Measurements from ENCODE around the gene MT1B.

The MT1B gene

DNA sequence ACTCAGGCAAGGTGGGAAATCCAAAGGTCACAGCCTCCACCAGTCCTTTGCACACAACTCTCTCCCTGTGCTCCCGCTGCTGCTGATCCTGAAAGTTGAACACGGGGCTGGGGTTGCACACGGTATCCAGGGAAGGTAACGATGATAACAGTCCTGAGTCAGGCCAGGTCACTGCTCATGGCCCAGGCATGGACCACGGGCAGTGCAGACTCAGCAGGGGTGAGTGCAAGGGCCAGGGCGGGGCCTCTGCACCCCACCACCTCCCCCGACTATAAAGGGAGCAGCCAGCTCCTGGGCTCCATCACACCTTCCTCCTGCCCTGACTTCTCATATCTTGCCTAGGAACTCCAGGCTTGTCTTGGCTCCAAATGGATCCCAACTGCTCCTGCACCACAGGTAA is at the start of gene MT1B:
Gene MT1B, plus strand, starts transcription at position 301 of the 400 bp plus-strand sequence. Its CDS starts 68 bp downstream, at position 369.
- no peak for DNase-seq (ENCODE audit: low read depth)

DNA sequence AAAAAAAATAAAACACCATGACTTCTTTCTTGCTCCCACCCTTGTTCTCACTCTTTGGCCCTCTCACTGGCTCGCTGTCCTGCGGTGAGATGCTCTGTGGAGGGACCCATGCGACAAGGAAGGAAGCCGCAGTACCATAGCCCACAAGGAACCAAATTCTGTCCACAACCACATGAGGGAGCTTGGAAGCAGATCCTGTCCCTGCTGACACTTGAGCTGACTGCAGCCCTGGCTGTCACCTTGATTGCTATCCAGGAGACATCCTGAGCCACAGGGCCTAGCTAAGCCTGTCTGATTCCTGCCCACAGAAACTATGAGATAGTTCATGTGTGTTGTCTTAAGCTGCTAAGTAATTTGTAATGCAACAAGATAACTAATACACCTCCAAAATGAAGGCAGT is 48.1 kb upstream of the MT1B start:
- no peak for DNase-seq (ENCODE audit: low read depth)

DNA sequence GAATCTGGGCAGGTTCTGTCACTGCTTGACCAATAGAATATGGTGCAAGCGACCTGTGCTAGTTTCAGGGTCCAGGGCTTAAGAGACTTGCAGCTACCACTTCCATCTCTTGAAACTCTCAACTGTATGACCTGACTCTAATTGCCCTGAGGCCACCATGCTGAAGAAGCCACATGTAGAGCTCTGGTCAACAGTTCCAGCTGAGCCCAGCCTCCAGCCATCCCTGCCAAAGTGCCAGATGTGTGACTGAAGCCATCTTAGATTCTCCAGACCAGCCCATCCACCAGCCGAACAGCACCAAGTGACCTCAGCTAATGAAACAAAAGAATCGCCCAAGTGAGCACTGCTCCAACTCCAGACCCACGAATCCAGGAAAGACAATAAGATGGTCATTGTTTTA is 46.7 kb upstream of the MT1B start:
- no peak for DNase-seq (ENCODE audit: low read depth)

DNA sequence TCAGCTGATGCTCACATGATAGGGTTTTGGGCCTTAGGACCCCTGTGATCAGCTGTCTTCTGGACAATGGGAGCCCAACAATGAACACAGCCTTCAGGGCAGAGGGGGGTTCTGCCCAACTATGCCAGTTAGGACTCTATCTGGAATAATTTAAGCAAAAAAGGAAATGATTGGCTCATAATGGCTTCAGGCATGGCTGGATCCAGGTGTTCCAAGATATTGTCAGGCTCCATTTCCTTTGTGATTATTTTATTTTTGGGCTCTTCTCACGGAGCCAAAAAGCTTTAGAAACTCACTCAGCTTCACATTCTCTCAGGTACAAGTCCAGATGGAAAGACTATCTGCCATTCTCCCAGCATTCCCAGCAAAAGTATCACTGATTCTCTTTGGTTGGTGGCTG is 46.2 kb upstream of the MT1B start:
- no peak for DNase-seq (ENCODE audit: low read depth)

DNA sequence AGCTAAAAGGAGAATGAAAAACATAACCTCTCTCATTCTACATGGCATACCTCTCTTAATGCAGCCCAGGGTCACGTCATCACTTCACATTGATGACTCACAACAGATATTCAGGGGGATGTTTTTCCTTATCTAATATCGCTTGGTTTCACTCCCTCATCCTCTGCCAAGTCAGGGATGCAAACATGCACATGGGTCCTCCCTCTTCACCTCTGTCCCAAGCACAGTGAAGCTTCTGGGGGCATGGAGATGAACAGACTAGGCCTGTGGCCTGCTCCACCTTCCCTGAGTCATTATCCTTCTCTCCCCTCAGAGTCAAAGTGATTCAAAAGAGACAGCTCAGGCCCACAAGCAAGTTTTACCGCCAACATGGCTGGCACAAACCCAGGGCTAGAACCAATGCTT is 45.6 kb upstream of the MT1B start:
- DNase-seq (ENCODE audit: low read depth): no peak

DNA sequence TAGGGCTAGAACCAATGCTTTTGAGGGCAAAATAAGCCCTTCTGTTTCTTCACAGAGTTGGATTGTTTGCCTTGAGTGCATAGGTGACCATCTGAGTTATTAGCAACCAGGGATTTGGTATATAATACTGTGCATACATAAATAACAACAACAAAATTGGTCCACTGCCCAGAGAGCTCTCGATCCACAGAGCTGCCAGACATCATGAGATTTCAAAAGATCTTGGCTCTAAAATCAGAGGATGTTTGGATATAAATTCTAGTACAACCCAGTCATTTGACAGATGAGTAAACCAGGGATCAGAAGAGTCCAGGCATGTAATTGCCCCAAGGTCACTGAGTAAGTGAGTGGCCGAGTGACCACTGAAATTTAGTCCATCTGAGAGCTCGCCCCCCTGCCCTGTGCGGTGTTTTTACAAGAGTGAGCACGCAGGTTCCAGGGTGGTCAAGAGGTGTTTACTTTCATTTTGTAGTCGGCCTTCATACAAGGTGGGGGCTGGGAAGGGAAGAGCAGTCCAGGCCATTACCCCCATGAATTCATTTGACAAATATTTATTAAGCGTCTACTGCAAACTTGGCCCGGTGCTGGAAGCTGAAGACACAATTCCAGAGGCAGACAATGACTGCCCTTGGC is 45.1 kb upstream of the MT1B start:
- DNase-seq (ENCODE audit: low read depth): no peak

DNA sequence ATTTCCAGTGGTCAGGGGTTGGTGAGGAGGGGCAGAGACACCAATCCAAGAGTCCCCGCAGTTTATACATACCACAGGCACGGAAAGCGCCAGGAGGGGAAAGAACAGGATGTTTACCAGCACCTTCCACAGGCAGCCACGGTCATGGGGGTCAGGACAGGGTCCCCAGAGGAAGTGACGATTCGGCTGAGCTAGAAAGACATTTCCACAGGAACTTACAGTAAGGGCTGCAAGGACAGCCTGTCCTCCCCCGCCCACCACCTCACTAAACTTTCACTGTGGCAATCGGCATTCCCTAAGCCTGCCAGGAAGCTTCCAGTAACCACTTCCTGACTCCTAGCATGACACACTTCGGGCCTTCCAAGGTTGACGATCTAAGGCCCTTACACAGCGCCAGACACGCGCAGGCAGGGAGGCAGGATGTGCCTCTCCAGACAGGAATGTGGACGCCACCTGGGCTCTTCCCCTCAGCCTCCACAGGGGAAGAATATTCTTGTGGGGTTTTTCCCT is 44.5 kb upstream of the MT1B start:
- DNase-seq (ENCODE audit: low read depth): no peak

DNA sequence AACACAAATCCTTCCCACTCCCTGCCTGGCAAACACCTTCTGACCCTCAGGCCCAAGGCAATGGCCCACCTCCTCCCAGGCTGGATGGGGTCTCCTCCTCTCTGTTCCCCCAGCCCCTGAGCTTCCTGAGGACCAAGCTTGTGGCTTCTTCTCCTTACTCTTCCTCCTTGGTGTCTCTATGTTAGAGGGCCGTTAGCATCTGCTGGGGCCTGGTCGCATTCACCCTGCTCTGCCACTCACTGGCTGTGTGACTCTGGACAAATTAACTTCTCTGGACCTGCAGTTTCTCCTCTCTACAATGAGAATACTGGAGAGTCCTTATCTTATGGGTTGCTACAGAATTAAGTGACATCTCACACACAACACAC is 44.0 kb upstream of the MT1B start:
- no peak for DNase-seq (ENCODE audit: low read depth)

DNA sequence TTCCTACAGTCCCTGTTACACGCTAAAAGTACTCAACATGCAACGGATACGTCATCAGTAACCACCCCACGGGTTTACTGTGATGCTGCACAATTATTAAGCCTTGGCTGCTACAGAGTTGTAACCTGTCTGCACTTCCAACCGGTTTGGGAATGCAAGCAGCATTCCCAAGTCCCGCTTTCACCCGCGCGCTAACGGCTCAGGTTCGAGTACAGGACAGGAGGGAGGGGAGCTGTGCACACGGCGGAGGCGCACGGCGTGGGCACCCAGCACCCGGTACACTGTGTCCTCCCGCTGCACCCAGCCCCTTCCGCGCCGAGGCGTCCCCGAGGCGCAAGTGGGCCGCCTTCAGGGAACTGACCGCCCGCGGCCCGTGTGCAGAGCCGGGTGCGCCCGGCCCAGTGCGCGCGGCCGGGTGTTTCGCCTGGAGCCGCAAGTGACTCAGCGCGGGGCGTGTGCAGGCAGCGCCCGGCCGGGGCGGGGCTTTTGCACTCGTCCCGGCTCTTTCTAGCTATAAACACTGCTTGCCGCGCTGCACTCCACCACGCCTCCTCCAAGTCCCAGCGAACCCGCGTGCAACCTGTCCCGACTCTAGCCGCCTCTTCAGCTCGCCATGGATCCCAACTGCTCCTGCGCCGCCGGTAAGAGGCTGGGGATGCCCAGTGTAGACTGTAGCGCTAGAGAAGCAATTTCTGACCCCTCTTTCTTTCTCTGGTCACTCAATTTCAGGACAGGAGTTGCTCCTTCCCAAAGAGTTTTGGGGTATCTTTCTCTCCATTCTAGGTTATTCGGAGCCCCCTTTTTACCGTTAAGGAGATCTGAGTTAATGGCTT is 43.4 kb upstream of the MT1B start, which contains the start of gene MT2A:
Gene MT2A, plus strand, starts transcription at position 542 of the 833 bp plus-strand sequence. Its CDS starts 72 bp downstream, at position 614.
- peak; percentile 68 for DNase-seq (ENCODE audit: low read depth)

DNA sequence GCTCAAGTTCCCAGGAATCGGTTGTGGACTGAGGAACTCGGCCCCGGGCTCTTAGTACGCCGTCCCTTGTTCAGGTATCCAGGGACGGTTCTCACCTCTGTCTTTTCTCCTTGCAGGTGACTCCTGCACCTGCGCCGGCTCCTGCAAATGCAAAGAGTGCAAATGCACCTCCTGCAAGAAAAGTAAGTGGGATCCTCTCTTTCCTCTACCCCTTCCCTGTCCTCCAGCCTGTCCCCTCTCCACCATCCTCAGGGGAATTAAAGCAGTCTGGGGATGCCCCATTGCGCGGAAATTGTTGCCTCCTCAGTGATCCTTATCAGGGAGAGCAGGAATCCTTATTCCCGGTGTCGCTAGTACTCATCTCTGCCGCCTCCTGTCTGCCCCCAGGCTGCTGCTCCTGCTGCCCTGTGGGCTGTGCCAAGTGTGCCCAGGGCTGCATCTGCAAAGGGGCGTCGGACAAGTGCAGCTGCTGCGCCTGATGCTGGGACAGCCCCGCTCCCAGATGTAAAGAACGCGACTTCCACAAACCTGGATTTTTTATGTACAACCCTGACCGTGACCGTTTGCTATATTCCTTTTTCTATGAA is 42.7 kb upstream of the MT1B start:
- DNase-seq (ENCODE audit: low read depth): no peak

DNA sequence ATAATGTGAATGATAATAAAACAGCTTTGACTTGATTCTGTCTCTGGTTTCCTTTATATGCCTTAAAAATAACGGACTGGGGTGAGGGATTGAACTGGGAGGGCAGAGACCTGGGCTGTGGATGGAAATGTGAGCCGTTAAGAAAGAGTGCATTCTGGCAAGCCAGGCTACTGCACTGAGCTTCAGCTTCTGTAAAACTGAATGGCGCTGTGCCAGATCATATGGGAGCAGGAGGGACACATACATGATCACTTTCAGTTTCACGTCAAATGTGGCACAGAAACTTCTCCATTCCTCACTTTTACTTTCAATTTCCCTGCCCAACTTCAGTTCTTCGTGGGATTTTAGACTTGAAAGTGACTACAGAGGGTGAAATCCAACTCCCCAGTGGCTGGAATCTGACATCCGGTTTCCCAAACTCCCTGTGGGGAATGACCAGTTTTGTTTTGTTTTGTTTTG is 42.2 kb upstream of the MT1B start:
- no peak for DNase-seq (ENCODE audit: low read depth)

DNA sequence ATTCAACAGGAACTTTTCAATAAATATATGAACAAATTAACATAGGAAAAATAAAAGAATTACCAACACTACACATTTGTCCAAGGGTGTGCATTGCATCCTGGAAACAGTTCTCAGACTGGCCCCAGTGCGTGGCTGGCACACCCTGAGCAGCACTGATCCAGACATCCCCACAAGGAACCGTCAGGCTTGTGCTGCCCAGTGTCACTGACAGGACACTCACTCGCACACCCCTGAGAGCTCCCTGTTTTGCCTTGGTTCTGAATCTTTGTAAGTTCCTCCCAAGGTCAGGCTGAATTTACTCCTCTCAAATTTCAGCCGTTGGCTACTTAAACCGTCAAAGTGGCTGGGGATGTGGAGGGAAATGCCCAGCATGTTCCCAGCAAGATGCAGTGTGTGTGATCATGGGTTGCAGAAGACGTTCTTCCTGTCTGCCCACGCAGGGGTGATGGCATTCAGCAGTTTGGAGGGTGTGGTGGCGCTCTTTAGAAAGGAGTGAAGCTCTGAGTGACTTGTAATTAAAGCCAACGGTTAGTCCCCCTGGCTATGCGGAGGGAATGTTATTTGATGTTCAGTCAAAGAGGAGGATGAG is 41.6 kb upstream of the MT1B start:
- DNase-seq (ENCODE audit: low read depth): no peak

DNA sequence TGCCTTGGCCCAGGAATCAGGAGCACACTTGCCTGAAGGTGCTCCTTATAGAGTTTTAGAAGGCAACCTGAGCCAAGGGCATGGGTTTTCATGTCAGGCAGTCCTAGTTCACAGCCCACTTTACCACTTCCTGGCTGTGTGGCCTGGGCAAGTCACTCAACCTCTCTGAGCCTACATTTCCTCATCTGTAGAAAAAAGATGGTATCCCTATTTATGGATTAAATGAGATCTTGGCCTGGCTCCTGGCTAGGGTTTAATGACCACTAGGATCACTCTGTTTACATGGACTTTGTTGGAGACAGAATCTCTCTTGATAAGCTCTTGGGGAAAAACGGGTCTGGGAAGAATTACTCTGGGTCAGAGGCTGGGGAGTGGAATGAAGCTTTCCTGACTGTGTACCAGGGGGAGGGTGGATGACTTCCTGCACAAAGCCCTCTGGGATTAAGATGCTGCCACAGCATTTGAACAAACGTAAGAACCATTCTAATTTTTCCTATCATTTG is 41.0 kb upstream of the MT1B start:
- DNase-seq (ENCODE audit: low read depth): no peak

DNA sequence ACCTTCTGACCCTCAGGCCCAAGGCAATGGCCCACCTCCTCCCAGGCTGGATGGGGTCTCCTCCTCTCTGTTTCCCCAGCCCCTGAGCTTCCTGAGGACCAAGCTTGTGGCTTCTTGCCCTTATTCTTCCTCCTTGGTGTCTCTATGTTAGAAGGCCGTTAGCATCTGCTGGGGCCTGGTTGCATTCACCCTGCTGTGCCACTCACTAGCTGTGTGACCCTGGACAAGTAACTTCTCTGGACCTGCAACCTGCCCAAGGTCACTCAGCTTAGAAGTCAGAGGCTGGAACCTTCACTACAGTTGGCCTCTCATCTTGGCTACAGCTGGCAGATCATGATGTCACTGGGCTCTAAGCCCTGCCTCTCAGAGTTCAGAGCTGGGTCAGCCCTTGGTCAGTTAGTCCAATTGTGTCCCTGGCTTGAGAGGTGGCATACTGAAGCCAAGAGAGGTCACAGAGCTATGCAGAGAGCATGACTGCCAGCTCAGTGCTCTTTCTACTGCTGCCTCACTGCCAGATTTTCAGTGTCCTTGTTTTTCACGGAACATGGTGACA is 40.3 kb upstream of the MT1B start:
- DNase-seq (ENCODE audit: low read depth): no peak

DNA sequence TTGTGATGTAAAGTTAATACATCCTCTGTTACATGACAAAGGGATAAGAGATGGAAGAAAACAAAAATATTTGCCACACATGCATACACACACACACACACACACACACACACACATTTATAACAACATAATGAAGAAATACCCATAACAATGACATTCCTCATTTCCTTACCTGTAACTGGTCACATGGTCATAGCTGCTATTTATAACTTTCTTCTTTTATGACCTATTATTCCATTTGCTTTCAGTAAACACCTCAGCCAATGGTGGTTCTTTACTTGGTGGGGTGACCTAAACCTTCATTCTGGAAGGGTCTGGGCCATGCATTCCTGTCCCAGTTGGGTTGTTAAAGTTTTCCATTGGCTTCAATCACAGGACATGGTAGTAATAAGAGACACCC is 38.0 kb upstream of the MT1B start:
- no peak for DNase-seq (ENCODE audit: low read depth)

DNA sequence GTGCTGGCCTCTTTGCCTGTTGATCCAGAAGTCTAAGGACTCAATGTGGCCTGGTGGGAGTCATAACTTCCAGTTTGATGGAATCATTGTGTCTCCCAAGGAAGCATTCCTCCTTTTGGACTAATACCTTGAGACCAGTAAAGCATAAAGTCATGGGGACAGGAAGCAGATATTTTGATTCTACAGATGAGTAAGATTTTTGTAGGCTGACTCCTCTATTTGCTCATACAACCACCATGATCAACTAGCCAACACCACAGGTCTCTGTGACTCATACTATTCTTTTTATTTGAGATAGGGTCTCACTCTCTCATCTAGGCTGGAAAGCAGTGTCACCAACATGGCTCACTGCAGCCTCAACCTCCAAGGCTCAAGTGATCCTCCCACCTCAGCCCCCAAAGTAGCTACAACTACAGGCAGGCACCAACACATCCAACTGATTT is 37.1 kb upstream of the MT1B start:
- no peak for DNase-seq (ENCODE audit: low read depth)

DNA sequence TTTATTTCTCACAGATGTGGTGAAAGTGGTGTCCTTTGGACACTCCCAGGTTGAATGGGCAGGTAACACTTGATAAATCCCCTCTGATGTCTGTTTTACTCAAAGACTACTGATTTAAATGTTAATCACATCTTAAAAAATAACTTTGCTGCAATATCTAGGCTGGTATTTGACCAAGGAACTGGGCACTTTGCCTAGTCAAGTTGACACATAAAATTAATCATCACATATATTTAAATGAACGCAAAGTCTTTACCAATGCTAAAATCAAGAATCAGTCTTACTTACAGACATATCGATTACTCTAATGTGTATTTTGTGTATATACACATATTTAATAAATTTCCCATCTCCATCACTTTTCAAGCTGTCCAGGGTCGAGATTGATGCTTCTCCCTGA is 36.3 kb upstream of the MT1B start:
- DNase-seq (ENCODE audit: low read depth): no peak

DNA sequence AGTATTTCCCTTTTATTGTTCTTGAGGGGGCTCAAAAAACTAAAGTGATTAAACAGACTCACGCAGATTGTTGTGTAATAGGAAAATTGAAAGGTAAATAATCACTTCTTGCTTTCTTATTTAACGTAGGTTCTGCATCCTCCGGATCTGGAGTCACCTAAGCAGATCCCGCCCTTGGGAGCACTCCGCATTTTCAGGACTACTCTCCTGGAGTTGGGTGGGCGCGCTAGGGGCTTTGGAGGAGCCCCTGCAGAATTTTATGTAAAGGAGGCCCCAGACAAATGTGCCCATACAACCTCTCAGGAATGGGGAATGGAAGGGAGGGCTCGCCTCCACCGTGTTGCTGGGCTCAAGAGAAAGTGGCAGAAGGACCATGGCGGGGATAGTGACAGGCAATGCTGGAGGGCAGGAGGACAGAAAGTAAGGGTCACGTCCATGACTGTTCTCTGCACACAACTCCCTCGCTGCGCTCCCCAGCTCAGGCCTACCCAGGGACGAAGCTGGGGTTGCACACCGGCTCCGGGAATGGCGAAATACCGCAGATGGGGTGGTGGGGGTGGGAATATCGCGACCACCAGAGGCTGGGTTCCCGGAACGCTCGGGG is 35.0 kb upstream of the MT1B start:
- no peak for DNase-seq (ENCODE audit: low read depth)

DNA sequence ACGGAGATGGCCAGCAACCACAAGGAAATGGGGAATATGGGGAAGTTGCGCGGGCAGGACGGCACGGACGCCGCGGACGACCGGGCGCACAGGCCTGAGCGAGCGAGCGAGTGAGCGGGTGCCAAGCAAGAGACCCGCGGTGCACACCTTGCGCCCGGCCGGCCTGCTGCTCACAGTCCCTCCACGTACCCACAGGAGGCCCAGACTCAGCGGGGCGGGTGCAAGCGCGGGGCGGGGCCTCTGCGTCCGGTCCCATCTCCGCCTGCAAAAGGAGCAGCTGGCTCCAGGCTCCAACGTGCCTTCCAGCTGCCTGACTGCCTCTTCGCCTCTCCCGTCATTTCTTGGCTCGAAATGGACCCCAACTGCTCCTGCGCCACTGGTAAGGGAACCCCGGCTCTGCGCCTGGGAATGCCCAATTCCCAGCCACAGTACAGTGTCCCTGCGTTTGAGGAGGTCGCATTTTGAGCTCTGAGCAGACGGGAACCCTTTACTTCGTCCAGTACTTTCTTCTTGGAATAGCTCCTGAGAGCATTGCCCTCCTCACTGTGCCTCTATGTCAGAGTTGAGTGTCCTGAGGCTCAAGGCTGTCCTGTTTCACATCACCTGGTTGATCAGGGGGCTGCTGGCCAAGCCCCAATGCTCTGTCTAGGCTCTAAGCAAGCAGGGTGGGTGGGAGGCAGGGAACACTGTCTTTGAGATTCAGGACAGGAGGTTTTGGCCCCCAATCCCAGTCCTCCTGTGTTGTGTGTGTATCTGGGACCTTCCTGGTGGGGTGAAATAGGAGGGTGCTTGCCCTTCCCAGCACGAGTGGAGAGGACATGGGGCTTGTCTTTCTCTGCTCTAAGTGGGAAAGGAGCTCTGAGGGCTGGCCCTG is 34.2 kb upstream of the MT1B start:
- DNase-seq (ENCODE audit: low read depth): no peak

DNA sequence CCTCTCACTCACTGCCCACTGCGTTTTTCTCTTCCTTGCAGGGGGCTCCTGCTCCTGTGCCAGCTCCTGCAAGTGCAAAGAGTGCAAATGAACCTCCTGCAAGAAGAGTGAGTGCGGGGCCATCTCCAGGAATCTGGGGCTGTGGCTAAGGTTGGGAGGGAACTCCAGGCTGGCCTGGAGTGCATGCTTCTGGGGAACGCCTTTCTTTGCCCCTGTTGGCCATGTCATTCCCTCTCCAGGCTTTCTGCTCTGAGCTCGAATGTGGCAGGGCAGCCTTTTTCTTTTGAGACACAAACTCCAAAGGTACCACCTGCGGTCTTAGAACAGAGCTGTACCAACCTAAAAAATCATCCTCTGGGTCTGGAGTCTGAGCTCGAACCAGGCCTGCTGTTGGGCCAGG is 33.5 kb upstream of the MT1B start:
- no peak for DNase-seq (ENCODE audit: low read depth)

Data from stimulated activated CD8-positive, alpha-beta memory T cell treated with anti-CD3 and anti-CD28 coated beads, Interleukin-15, amount 100 ng/mL, for 24 hours (primary cell).